Measurements from ENCODE around the gene FBXL20. TPM values are rescaled to one million over a fixed set of nuclear protein-coding genes. Genes with fewer than 3 reads are reported as not detected.

FBXL20 gene
- 10 to 100 TPM; 13.8 to 49.4 (median 23.1) TPM for total RNA-seq

GRCh38 chr17:39401412-39402243, at the start of gene FBXL20:
TSS of gene FBXL20 (minus strand) at chr17:39401626. CDS start at chr17:39401402, 224 bp downstream.
- intact Hi-C loops (cut with DNase I; ENCODE audit: low total_unique reads) (no loop called here), in situ Hi-C loops (cut with MboI; ENCODE audit: low pct_ligation_motif_present in 1 of 4, low pct_unique_long_range_greater_than_20kb in 1 of 4, low sequenced_read_pairs in 3 of 4) (loop anchor here in 1 of 4 donors (10.0 kb wide), 1 partner anchor 53 kb away; the partner anchor contains the start of gene MED1)
- peak; percentile 87 for TF ChIP-seq POLR2A (IDR thresholded peaks at IDR 0.05)
- no peak for TF ChIP-seq EP300 (IDR thresholded peaks at IDR 0.05; ENCODE audit: low read depth)
- peak; percentile 86 to 89 (median 89) for TF ChIP-seq POLR2AphosphoS5 (IDR thresholded peaks at IDR 0.05)
- TF ChIP-seq CTCF (IDR thresholded peaks at IDR 0.05) = no peak
- Histone ChIP-seq H3K36me3 (no peaks in the 10 kb centered on the region), H3K27ac (peak within 1 kb of the TSS; percentile 88 to 99 (median 94)), H3K4me3 (peak within 1 kb of the TSS; percentile 66 to 99 (median 92)), H3K4me1 (peaks cover 7 to 51% (median 19%) of the 10 kb centered on the region in 4 donors), H3K9me3 (no peaks in the 10 kb centered on the region), H3K27me3 (no peaks in the 10 kb centered on the region)
- WGBS, 2 donors (ENCODE audit: low coverage in 1 of 2) = 1% methylated on average over 17 of the region's 86 CpGs; no CpG with 5 or more reads in 1 of the 2 donors
- peak; percentile 95 for DNase-seq

GRCh38 chr17:39450847-39451581, 49.6 kb upstream of the FBXL20 start, which contains the start of gene MED1:
TSS of gene MED1 (minus strand) at chr17:39451263. CDS start at chr17:39451062, 201 bp downstream.
- H3K36me3 ChIP-seq = peaks cover 0 to 21% (median 7%) of the 10 kb centered on the region in 4 donors
- intact Hi-C loops (cut with DNase I; ENCODE audit: low total_unique reads) (no loop called here), in situ Hi-C loops (cut with MboI; ENCODE audit: low pct_ligation_motif_present in 1 of 4, low pct_unique_long_range_greater_than_20kb in 1 of 4, low sequenced_read_pairs in 3 of 4) (loop anchor here in 1 of 4 donors (10.0 kb wide), 1 partner anchor 46 kb away; the partner anchor contains the start of gene FBXL20)
- peaks cover 5 to 23% (median 9%) of the 10 kb centered on the region in 4 donors for H3K4me1 ChIP-seq
- H3K4me3 ChIP-seq = peak within 1 kb of the TSS; percentile 35 to 97 (median 70)
- no peak for TF ChIP-seq CTCF (IDR thresholded peaks at IDR 0.05)
- TF ChIP-seq EP300 (IDR thresholded peaks at IDR 0.05; ENCODE audit: low read depth) = no peak
- TF ChIP-seq POLR2AphosphoS5 (IDR thresholded peaks at IDR 0.05) = peak; percentile 47 to 69 (median 57)
- peak; percentile 54 for TF ChIP-seq POLR2A (IDR thresholded peaks at IDR 0.05)
- H3K27ac ChIP-seq = peak within 1 kb of the TSS; percentile 75 to 91 (median 84)
- WGBS, 2 donors (ENCODE audit: low coverage in 1 of 2) = 0% methylated on average over 15 to 30 of the region's 37 CpGs
- H3K9me3 ChIP-seq = no peaks in the 10 kb centered on the region
- DNase-seq = peak; percentile 95
- no peaks in the 10 kb centered on the region for H3K27me3 ChIP-seq

- 77 to 92% methylated on average over 9 to 13 of the region's 13 CpGs for WGBS, 2 donors (ENCODE audit: low coverage in 1 of 2)
- intact Hi-C loops (cut with DNase I; ENCODE audit: low total_unique reads) = no loop called here
- Histone ChIP-seq H3K4me1 (peaks cover 5 to 23% (median 9%) of the 10 kb centered on the region in 4 donors), H3K27ac (no peak overlapping the region), H3K4me3 (peak overlapping the region in 3 of 4 donors; percentile 66 to 97 (median 74)), H3K27me3 (no peaks in the 10 kb centered on the region), H3K36me3 (peaks cover 0 to 30% (median 11%) of the 10 kb centered on the region in 4 donors), H3K9me3 (no peaks in the 10 kb centered on the region)
- TF ChIP-seq POLR2A (IDR thresholded peaks at IDR 0.05) (no peak), POLR2AphosphoS5 (IDR thresholded peaks at IDR 0.05) (no peak), EP300 (IDR thresholded peaks at IDR 0.05; ENCODE audit: low read depth) (no peak), CTCF (IDR thresholded peaks at IDR 0.05) (no peak)
- in situ Hi-C loops (cut with MboI; ENCODE audit: low pct_ligation_motif_present in 1 of 4, low pct_unique_long_range_greater_than_20kb in 1 of 4, low sequenced_read_pairs in 3 of 4) = loop anchor here in 1 of 4 donors (10.0 kb wide), 1 partner anchor 45 kb away; the partner anchor contains the start of gene FBXL20
- no peak for DNase-seq
These were observed 48.6 kb upstream of the FBXL20 start for GRCh38 chr17:39450051-39450450.
